A673 (cell line): ENCODE measurements around the gene LRRC8D.

Experiments
- CTCF ChIP-seq: fragments of 300-800, 200-600 bp; sonication (generic); conservative IDR thresholded peaks from 2 replicates; pipeline ENCODE4 v1.5.1; 2017; ENCODE audit warnings: low read depth, mild to moderate bottlenecking, antibody characterized with exemption, low read length, moderate library complexity, mixed read lengths
- EZH2 ChIP-seq: fragments of 200-600 bp; sonication (generic); IDR thresholded peaks from 2 replicates; pipeline ENCODE4 v1.6.1; 2017; ENCODE audit warnings: borderline replicate concordance, low read depth, mild to moderate bottlenecking, mixed read lengths, antibody characterized with exemption, low read length; ENCODE audit not compliant: poor library complexity, severe bottlenecking

DNA sequence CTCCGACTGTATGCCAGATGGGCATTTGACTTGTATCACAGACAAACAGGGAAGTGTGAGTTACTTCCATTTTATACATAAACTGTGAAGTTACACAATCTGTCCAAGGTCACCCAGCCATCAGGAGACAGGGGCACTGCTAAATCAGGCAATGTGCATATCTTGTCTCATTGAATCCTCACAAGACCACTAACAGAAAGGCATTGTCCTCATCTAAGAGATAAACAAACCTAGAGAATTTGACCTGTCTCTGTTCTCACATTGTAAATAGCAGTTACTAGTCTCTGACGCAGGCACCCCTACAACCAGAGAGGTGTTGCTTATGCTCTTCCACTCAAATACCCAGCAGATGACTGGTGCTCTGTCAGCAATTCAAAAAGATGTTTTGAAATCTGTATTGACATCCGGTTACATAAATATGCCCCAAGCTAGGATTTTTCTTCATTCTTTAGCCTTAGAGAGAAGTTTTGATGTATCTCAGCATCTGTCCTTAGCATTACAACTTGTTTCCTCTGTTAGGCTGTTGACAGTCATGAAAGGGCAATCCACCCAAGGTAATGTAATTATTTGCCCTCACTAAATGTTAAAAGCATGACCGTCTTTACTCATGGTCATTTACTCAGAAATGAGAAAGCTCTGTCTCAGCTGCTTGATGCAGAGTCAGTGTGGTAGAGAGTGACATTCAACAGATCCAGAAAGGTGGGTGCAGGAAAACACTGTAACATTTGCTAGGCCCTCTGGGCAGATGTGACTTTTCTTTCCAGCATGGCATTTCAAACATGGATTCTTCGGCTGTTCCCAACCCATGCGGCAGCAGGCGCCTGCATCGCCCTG is 122.2 kb downstream of the LRRC8D start:
- TF ChIP-seq CTCF (no peak), EZH2 (no peak)
